ENCODE results near the gene TFDP2.

TFDP2 gene

DNA sequence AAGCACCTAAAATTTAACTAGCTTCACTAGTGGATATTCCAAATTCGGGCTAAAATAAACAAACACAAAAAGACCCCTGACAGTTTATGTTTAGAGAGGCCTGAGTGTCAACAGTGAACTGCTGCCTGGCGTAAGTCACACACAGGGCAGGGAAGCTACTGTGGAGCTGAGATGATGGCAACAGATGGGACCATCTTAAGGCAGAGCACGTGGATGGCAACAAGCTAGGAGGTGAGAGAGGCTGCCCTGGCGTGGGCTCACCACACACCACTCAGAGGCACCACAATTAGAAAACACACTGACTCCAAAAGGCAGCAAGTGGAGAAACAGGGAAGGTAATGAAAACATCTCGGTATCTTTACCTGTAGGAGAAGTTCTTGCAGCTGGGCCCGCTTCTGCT is 179.6 kb downstream of the TFDP2 start:
- DNase-seq: no peak

DNA sequence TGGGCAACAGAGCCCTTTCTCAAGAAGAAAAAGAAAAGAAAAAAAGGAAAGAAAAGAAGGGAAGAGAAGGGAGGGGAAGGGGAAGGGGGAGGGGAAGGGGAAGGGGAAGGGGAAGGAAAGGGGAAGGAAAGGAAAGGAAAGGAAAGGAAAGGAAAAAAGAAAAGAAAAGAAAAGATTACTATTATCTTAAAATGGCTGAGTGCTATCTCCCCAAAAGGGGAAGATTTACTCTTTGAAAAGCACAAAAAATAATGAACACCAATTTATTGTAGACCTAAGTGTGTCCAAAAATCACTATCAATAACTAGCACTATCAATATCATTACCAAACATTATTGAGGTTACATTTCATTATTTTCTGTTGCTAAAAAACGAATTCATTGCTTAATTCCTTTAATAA is 183.9 kb downstream of the TFDP2 start:
- DNase-seq: no peak

DNA sequence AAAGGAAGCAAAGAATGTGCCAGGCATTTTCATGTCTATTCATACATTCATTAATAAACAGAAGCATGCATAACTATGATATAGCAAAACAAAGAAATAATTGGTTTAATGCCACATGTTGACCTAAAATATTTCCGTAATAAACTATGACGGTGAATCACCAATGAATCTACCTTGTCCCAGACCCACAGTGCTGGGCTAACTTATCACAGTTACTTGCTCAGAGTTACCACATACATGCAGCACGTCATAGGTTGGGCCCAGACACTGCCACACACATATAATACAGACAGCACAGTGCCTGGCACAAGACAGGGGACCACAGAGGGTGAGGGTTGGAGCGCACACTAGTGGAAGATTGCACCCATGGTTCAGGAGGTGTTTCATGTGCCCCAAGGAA is 186.0 kb downstream of the TFDP2 start:
- DNase-seq: no peak

DNA sequence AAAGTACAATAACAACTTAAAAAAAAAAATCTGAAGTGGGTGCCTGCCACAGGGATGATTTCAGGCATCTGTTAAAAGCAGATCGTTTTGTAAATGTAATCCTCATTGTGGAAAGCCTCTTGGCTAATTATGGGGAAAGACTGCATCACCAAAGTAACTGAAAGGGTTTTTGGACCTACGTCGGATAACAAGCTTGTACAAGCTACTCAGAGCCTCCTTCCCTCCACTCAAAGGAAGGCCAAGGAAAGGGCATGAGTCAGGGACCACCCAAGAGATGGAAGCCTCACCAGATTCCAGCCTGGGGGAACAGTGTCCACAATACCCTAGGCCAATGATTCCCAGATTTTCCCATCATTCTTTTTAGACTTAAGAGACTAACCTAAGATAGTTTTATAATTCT is 188.6 kb downstream of the TFDP2 start:
- DNase-seq: no peak

DNA sequence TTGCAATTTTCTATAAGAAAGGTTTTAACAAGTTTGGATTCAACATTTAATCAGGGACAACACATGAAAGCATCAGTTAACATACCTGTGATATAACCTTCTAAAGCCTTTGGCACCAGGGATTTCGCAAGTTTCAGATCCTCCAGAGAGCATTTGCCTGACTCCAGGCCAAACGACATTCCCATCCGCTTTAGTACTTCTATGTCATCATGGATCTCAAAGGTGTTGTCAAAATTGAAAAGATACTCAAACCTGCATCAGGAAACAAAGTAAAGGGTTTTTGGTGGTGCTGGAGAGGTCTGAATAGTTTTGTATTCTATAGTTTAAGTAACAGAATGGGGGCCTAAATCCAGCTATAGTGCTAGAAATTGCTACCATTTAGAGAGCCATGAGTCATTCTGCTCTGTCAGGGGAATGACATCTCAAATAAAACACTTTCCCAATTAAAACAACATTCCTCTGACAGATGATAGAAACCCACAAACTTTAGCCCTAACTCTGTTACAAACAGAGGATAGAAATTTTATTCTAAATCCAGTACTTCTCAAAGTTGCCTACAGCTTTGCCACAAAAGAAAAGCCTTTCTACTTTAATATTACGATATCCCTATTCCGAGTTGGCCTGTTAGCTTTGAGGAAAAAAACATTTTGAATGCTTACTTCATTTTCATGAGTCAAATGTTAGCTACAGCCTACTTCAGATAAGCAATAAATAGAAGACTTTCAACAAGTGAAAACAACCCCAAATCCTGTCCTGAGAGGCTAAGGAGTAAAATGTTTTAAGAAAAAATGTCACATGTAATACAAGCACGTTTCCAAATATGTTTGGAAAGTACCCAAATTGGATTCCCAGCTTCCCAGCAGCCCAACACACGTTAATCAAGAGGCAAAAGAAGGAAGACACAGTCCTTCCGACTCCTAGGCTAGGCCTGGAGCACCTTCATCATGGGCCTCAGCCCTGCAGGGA is 189.5 kb downstream of the TFDP2 start:
- no peak for DNase-seq

DNA sequence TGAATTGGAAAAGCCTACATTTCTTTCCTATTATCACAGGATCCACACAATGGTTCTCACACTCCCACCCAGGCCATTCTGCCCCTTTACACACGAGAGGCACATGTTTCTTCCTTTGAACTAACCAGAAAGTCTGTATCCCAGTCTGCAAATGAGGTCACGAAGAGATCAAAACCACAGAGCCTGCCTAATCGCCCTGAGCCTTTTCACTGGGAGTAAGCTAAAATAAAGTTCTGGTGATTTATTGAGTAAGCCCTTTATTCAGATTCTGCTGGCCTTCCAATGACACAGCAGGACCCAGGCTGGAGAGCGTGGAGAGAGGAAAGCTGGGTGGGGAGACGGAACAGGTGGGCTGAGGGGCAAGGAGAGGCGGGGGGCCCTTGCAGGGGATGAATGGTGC is 194.2 kb downstream of the TFDP2 start:
- DNase-seq: no peak

DNA sequence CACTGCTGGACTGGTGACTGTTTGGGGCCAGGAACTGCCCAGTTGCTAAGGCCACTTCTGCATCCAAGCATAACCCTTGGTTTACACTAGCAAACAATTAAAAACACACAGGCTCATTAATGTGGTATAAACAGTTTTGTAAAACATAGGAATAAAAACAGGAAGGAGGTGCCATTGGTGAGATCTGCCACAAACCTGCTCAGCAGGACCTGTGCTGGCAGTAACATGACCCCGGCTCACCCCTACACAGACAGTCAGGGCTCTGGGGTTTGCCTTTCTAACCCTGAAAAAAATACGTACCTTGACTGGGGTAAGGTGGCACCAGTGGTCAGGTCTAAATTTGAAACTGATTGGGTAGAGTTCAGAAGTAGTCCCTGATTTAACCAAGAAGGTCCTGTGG is 196.7 kb downstream of the TFDP2 start:
- DNase-seq: no peak

DNA sequence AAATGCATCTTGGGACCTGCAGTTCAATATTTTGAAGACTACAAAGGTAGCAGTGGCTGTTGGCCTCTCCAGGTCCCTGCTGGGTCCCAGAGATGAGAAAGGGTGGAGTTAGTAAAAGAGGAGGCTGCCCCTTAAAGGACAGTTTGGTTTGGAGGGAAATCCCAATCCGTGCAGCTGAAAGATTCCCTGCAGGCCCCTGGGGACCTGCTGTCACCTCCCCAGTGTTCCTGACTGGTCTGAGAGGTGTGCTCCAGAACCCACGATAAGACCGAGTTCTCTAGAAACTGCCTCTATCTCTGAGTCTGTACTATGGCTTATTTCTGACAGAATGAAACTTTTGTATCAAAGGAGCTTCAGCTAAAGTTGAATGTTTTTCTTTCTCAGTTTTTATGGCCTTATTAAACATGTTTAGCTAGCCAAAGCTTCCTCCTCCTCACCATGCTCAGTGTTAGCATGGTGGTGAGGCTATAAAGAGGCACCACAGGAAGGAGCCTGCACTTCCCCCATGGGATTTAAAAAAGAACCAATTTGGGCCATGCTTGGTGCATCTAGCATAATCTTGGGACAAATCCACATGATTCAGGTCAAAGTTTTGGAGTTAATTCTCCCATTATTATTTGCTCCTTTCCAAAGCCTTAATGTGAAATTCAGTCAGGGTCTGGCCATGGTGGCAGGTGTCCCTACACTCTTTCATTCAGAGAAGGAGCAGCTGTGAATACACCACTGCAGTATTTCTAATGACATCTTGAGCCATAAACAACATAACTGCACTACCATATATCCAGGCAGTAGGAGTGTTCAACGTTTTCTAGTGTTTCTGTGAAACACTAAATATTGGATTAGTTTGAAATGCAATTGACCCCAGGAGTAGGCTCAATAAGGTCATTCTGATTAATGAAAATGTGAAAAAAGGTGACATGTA is 198.5 kb downstream of the TFDP2 start:
- no peak for DNase-seq

DNA sequence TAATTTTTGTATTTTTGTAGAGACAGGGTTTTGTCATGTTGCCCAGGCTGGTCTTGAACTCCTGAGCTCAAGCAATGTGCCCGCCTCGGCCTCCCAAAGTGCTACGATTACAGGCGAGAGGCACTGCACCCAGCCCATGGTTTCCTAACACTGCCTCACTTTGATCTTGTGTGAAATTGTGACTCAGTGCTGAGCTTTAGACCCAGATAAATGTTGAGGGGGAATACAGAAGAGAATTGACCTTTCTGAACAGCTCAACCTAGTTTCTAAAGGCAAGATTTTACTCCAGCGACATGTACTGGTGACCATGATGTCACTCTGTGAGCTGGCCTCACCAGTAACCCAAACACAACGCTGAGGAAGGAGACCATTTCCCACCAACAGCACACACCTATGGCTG is 199.4 kb downstream of the TFDP2 start:
- DNase-seq: no peak

DNA sequence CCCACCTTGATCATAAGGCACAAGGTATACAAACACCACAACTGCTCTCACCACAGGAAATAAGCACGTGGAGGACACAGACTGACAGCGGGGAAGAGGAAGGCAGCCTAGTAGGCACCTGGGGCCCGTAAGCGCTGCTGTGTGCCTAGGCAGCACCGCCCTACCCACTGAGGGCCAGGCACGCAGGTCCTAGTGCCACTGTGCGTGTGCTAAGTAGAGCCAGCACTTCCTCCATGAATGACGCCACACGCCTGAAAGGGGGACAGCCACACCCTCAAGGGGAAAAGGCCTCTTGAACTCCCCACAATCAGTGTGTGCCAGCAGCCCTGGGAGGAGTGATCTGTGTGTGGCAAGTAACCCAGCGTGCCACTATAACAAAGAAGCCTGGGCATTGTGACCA is 199.9 kb downstream of the TFDP2 start:
- no peak for DNase-seq

DNA sequence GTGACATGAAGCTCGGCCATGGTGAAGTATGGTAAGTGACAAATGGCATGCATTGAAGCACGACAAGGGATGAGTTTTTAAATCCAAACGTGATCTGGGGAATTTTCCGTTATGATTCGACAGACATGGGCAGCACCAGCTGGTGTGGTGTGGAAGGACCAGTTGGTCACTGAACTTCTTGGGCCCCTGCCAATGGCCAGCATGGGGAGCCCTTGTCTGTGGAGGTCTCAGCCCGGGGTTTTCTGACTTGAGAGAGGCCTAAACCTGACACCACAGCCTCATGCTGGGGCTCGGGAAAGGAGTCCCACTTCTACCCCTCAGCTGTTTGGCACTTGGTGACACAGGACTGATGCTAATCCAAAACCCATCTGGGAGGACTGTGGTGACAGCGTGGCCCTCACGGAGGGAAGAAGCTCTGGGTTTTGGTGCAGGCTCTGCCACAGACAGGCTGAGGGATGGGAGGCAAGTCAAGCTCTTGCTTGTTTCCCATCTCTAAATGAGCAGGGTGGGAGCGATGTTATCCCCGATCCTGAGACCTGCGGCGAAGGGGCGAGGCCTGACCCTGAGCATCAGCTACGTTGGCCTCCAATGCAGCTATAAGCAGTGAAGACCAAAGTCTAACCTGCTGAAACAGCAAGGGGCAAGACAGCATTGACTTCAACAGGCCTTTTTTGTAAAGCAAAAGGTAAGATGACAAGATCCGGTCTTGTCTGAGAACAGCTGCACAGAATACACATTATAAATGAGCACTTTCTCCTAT is 203.4 kb downstream of the TFDP2 start:
- DNase-seq: peak in 2 of 58 donors; percentile 3 to 13

DNA sequence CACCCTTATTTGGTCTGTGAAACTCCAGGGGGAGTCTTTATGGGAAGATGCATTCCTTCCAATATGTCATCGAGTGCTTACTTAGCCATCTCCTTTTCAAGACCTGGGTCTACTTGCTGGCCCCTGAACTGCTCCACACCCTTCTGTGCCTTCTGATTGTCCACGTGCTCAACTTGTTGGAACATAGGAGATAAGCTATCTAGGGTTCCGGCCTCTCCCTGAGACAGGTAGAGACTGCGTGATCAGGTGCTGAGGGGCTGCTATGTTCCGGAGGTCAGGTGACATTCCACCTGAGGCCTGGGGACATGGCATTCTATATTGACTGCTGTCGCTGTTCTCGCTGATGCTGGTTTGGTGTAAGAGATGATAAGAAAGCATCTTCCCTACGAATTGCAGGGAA is 207.3 kb downstream of the TFDP2 start:
- no peak for DNase-seq

DNA sequence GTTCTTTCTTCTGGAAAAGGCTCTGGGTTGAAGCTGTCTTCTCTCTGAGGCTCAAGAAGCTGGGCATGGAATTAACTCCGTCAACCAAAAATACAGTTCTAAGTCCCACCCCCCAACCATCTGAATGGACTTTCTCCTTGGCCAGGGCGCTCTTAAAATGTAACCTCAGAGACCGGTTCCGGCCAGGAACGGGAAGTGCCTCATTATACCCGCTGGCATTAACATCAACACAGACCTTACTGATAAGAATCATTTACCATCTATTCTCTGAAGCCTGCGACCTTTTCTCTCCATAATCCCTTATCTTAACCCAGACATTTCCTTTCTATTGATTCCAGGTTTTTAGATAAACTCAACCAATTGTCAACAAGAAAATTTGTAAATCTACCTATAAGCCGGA is 208.3 kb downstream of the TFDP2 start:
- no peak for DNase-seq

DNA sequence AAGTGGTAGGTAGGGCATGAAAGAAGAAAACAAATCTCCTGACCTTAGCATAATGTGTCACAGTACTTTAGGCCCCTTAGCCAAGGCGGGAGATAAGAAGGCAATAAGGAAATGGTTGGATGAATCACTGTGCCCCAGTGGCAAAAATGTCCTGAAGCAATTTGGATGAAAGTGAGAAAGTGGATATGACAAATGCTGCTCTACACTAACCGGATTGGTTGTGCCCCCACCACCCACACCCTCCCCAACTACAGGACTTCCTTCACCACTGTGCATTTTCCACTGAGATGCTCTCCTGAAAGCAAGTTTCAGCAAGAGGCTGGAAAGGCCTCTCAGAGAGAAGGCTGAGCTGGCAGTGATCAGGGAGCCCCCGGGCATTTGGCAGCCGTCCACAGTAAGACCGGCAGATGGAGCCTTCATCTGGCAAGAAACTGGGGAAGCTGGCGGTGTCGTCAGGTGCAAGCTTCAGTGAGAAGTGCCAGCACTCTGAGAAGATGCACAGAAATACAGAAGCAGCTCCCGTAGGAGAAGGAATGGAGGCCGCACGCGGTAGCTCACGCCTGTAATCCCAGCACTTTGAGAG is 209.1 kb downstream of the TFDP2 start:
- DNase-seq: peak in 51 of 58 donors; percentile 3 to 87 (median 48)

DNA sequence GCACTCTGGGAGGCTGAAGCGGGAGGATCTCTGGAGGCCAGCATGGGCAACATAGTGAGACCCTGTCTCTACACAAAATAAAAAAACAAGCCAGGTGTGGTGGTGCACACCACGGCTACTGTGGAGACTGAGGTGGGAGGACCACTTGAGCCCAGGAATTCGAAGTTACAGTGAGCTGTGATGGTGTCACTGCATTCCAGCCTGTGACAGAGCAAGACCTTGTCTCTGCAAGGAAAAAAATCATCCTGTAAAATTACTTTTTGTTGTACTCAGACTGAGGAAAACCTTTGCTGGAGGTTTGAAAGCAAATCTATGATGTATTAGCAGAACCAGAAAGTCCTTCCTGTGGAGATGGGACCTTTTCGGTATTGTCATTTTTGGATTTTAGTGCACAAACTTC is 209.6 kb downstream of the TFDP2 start:
- DNase-seq: no peak

DNA sequence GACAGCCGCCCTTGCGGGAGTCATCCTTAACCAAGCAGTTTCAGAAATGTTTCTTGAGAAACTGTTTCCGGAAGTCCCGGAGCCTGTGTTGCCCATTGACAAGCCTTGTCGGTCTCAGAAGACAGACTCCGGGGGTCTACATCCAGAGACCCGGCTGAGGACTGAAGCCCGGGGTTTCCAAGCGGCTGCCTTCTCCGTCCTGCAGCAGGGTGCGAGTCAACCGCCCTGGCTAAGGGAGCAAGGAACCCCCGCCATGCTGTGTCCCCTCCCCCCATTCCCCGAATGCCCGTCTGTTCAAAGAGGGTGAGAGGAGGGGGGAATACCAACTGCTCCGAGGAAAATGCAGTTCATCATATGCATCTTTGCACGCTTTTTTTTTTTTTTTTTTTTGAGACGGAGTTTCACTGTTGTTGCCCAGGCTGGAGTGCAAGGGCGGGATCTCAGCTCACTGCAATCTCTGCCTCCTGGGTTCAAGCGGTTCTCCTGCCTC is 211.3 kb downstream of the TFDP2 start:
- no peak for DNase-seq

DNA sequence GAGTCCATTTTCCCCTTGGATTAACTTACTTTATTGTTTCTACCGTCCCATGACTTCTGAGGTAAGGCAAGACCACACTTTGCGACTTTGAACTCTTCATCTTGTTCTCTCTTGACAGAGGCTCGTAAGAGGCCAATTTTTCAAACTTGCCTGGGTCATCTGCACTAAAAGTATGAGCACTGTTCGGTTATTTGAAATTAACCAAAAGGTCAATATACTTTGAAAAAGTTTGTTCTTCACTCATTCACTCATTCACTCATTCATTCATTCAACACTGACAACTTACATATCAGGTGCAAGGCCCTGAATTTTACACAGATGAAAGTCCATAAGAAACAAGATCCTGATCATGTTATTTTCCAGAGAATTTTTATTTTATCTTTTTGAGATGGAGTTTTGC is 215.0 kb downstream of the TFDP2 start:
- no peak for DNase-seq

DNA sequence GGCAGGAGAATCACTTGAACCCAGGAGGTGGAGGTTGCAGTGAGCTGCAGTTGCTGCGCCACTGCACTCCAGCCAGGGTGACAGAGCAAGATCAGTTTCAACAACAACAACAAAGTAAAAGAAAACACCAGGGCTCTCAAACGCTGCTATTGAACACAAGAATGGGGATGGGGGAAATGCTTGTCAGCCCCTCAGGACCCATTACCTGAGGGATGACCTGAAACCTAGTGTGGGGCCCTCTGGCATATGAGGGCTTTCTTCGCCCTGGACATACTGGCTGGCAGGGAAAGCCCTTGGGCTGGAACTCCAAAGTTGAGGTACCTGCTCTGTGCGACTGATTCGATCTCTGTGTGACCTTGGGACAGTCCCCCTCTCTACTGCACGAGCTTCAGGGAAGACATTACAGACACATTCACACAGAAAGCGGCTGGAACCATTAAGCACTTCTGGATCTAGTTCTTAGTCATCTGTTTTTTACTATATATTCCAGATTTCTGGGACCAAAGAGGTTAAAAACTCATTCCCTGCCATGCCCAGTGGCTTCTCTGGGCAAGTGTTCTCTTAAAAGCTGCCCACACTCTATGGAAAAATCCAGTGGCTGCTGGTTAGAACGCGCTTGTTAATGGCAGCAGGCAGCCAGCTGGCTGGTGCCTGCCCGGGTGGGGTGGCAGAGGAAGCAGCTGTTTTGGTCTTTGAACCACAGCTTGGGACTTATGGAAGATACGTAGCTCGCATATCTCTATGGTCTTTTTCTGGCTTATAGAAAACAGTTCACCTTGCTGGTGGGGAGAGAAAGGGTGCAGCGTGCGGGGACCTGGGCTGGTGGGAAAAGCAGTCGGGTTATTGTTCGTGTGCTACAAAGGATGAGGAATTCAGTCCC is 215.7 kb downstream of the TFDP2 start:
- DNase-seq: no peak

DNA sequence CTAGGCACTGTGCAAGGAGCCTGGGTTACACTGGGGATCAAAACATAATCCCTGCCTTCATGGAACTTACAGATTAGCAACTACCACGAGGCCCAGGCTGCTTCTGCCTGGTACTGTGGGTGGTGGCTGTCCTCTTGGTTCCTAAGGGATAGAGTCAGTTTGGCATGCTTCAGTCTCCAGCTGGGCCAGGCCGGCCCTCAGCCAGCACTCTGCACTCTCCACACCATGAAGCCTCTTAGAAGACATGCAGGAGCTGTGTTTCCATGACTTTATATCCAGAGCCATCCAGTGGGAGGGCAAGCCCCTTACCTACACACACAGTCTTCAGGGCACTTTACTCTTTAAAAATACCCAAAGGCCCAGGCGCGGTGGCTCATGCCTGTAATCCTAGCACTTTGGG is 218.5 kb downstream of the TFDP2 start:
- DNase-seq: no peak
